Stimulated activated CD8-positive, alpha-beta memory T cell treated with anti-CD3 and anti-CD28 coated beads, Interleukin-15, amount 100 ng/mL, for 24 hours (primary cell): ENCODE measurements around the gene MARS1.

Experiments used
- DNase-seq: peaks from one replicate; pipeline ENCODE4 v3.0.0-alpha.2; 2020; ENCODE audit warnings: low read depth

Gene MARS1

GRCh38 chr12:57458665-57459054 is 29.2 kb upstream of the MARS1 start:
- DNase-seq = no peak

- peak; percentile 77 for DNase-seq
Observed at GRCh38 chr12:57459055-57459749, 28.7 kb upstream of the MARS1 start.

GRCh38 chr12:57459750-57460467 is 28.0 kb upstream of the MARS1 start, which contains the start of gene GLI1:
Gene GLI1, plus strand, starts transcription at chr12:57459785. Its CDS starts 3,907 bp downstream, at chr12:57463692.
- DNase-seq = no peak

GRCh38 chr12:57460468-57460784 is 27.4 kb upstream of the MARS1 start:
- no peak for DNase-seq

GRCh38 chr12:57460841-57461275 is 27.0 kb upstream of the MARS1 start:
- no peak for DNase-seq

- no peak for DNase-seq
Observed at GRCh38 chr12:57461276-57461916, 26.5 kb upstream of the MARS1 start.

GRCh38 chr12:57461917-57462250 is 26.0 kb upstream of the MARS1 start:
- DNase-seq = no peak

- peak; percentile 71 for DNase-seq
Observed at GRCh38 chr12:57462251-57462911, 25.5 kb upstream of the MARS1 start.

- DNase-seq = no peak
Observed at GRCh38 chr12:57462912-57463253, 25.0 kb upstream of the MARS1 start.

- DNase-seq = no peak
Observed at GRCh38 chr12:57464569-57464968, 23.3 kb upstream of the MARS1 start.

- no peak for DNase-seq
Observed at GRCh38 chr12:57465030-57465746, 22.7 kb upstream of the MARS1 start.

- DNase-seq = no peak
Observed at GRCh38 chr12:57465747-57466505, 21.9 kb upstream of the MARS1 start.

- DNase-seq = no peak
Observed at GRCh38 chr12:57467212-57467874, 20.5 kb upstream of the MARS1 start.

GRCh38 chr12:57467915-57468314 is 20.0 kb upstream of the MARS1 start:
- no peak for DNase-seq

GRCh38 chr12:57469296-57470164 is 18.3 kb upstream of the MARS1 start:
- no peak for DNase-seq

- no peak for DNase-seq
Observed at GRCh38 chr12:57470286-57470969, 17.4 kb upstream of the MARS1 start.

- DNase-seq = no peak
Observed at GRCh38 chr12:57470970-57471656, 16.8 kb upstream of the MARS1 start.

GRCh38 chr12:57471661-57472060 is 16.2 kb upstream of the MARS1 start:
- DNase-seq = no peak

GRCh38 chr12:57472391-57472790 is 15.5 kb upstream of the MARS1 start:
- no peak for DNase-seq
